CD14-positive monocyte (primary cell): ENCODE measurements around the gene PHAF1. TPM values are rescaled to one million over a fixed set of nuclear protein-coding genes. Genes with fewer than 3 reads are reported as not detected.

ENCODE experiments used
- DNase-seq, 3 donors: peaks; one replicate each; pipeline ENCODE4 v3.0.0-alpha.2; 2011 to 2022
- H2AFZ ChIP-seq: 2 replicates; pipeline ENCODE4 v1.6.0; 2012; ENCODE audit warnings: mild to moderate bottlenecking, low read depth, low read length, inconsistent platforms; ENCODE audit not compliant: insufficient read depth, poor library complexity, severe bottlenecking
- H3K27ac ChIP-seq, 2 donors: 1 replicate in 1 of 2; 2 replicates in 1 of 2; pipeline ENCODE4 v1.5.1; 2012 to 2013; ENCODE audit warnings: low read length in 2 of 2, control low read depth in 1 of 2, inconsistent platforms in 1 of 2, low read depth in 1 of 2, mild to moderate bottlenecking in 1 of 2
- H3K27me3 ChIP-seq, 2 donors: one replicate each; pipeline versions ENCODE4 v1.6.0 to v1.6.1; 2011 to 2013; ENCODE audit warnings: low read length in 2 of 2; ENCODE audit not compliant: control insufficient read depth in 2 of 2, insufficient read depth in 2 of 2
- H3K36me3 ChIP-seq, 2 donors: replicated peaks in 1 of 2; 1 replicate in 1 of 2; 2 replicates in 1 of 2; pipeline versions ENCODE4 v1.5.1 to v1.6.1; 2012 to 2013; ENCODE audit warnings: low read length in 2 of 2, control low read depth in 1 of 2, inconsistent platforms in 1 of 2, mild to moderate bottlenecking in 1 of 2; ENCODE audit not compliant: insufficient read depth in 2 of 2, control insufficient read depth in 1 of 2
- H3K4me1 ChIP-seq, 2 donors: 1 replicate in 1 of 2; 2 replicates in 1 of 2; pipeline versions ENCODE4 v1.5.1 to v1.6.1; 2012 to 2013; ENCODE audit warnings: low read length in 2 of 2, control low read depth in 1 of 2, inconsistent platforms in 1 of 2, mild to moderate bottlenecking in 1 of 2, moderate library complexity in 1 of 2; ENCODE audit not compliant: insufficient read depth in 2 of 2, control insufficient read depth in 1 of 2
- H3K4me2 ChIP-seq: replicated peaks from 2 replicates; pipeline ENCODE3; 2012; ENCODE audit warnings: low read length, moderate library complexity, mild to moderate bottlenecking; ENCODE audit not compliant: poor library complexity, severe bottlenecking; ENCODE audit errors: extremely low read depth
- H3K4me3 ChIP-seq, 3 experiments: fragments of 200-600 bp in 1 of 3; sonication (generic) in 1 of 3; replicated peaks in 1 of 3; 1 replicate in 2 of 3; 2 replicates in 1 of 3; pipeline ENCODE4 v1.5.1; 2011 to 2013; ENCODE audit warnings: low read length in 3 of 3, mild to moderate bottlenecking in 3 of 3, control low read depth in 2 of 3, low read depth in 2 of 3, inconsistent platforms in 1 of 3, moderate library complexity in 1 of 3
- H3K79me2 ChIP-seq: 2 replicates; pipeline ENCODE4 v1.6.0; 2012; ENCODE audit warnings: mild to moderate bottlenecking, control low read depth, inconsistent platforms, low read length, moderate library complexity; ENCODE audit not compliant: insufficient read depth
- H3K9ac ChIP-seq: 2 replicates; pipeline ENCODE4 v1.6.0; 2017; ENCODE audit warnings: low read length, mild to moderate bottlenecking; ENCODE audit not compliant: insufficient read depth, poor library complexity, severe bottlenecking
- H3K9me3 ChIP-seq, 2 donors: replicated peaks in 1 of 2; 1 replicate in 1 of 2; 2 replicates in 1 of 2; pipeline versions ENCODE4 v1.5.1 to v1.6.1; 2012 to 2013; ENCODE audit warnings: low read length in 2 of 2, control low read depth in 1 of 2; ENCODE audit not compliant: control insufficient read depth in 1 of 2, insufficient read depth in 1 of 2
- H4K20me1 ChIP-seq: 2 replicates; pipeline ENCODE4 v1.6.0; 2012; ENCODE audit warnings: mild to moderate bottlenecking, low read length, control low read depth, moderate library complexity; ENCODE audit not compliant: insufficient read depth
- H3K27ac Mint-ChIP-seq, 7 donors: one replicate each; pipeline ENCODE4 v1.8.0; 2020; ENCODE audit warnings: mild to moderate bottlenecking in 7 of 7, mixed read lengths in 7 of 7, moderate library complexity in 6 of 7, inconsistent platforms in 2 of 7
- H3K27me3 Mint-ChIP-seq, 3 donors: one replicate each; pipeline ENCODE4 v1.8.0; 2021 to 2022; ENCODE audit warnings: low read depth in 3 of 3, mild to moderate bottlenecking in 3 of 3, mixed read lengths in 3 of 3, moderate library complexity in 3 of 3, inconsistent platforms in 1 of 3
- H3K36me3 Mint-ChIP-seq, 2 donors: one replicate each; pipeline ENCODE4 v1.8.0; 2020; ENCODE audit warnings: mixed read lengths in 2 of 2, inconsistent platforms in 1 of 2, mild to moderate bottlenecking in 1 of 2
- H3K4me1 Mint-ChIP-seq: one replicate; pipeline ENCODE4 v1.8.0; 2020; ENCODE audit warnings: mild to moderate bottlenecking, mixed read lengths
- H3K4me3 Mint-ChIP-seq, 2 donors: one replicate each; pipeline ENCODE4 v1.8.0; 2020; ENCODE audit warnings: mild to moderate bottlenecking in 2 of 2, mixed read lengths in 2 of 2, moderate library complexity in 1 of 2
- H3K9me3 Mint-ChIP-seq, 7 donors: one replicate each; pipeline ENCODE4 v1.8.0; 2020 to 2022; ENCODE audit warnings: mixed read lengths in 7 of 7, mild to moderate bottlenecking in 6 of 7, moderate library complexity in 6 of 7, inconsistent platforms in 2 of 7
- WGBS: methylation state at CpG from one replicate; pipeline ENCODE4 v1.1.5; 2013; ENCODE audit warnings: missing lambda C conversion rate; ENCODE audit not compliant: insufficient coverage; 5-methylcytosine and 5-hydroxymethylcytosine counted together
- intact Hi-C, 2 donors: fragments of 100-400 bp; cut with micrococcal nuclease; formaldehyde crosslinking; loops; one replicate each; pipeline versions ENCODE4 v1.15.0 to v1.15.1; 2023
- polyA plus RNA-seq, 3 donors: library from polyadenylated mRNA; depleted of rRNA in 1 of 3; unstranded in 2 of 3; stranded (reverse) in 1 of 3; fragments of 300-500 nt in 2 of 3; fragments of >200 nt in 1 of 3; fragmentation: Illumina TruSeq in 2 of 3; gene quantifications; 1 replicate in 2 of 3; 2 replicates in 1 of 3; pipeline ENCODE4 v1.2.3, GENCODE V29; 2012 to 2021
- TF ChIP-seq, protein P1 (sequence below): fragments of 200-600 bp; IDR thresholded peaks from one replicate; pipeline ENCODE4 v1.8.0; 2022; ENCODE audit warnings: antibody characterized with exemption, mild to moderate bottlenecking

Gene PHAF1
- polyA plus RNA-seq, 3 donors = 18.8 to 68.2 (median 26.5) TPM

DNA sequence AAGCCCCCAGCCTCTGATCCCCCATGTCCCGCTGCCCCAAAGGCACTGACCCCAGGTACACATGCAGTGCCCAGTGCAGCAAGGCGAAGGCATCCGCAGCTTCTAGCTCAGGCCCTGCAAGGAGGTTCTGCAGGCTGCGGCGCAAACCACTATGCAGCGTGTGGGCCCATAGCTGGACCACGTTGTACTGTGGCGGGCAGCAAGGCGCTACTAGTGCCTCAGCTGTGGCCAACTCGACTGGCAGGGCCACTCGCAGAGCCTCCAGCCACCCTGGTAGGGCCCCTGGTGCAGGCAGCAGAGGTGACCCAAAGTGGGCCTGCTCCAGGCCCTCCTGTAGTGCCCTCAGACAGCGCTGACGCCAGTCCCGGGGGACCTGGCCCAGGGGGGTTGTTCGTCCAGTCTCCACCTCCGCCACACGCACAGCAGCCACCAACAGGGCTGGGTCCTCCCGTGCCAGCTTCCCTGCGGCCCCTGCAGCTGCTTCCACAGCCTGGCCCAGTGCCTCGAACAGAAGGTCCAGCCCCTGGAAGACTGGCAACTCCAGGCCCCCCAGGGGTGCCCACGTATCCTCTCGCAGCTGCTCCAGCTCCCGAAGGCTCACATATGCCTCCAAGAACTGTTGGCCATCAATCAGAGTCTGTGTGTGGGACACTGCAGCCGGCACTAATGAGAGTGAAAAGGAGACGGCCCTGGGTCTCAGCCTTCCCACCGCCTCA is 77.6 kb downstream of the PHAF1 start:
- peaks cover 0 to 5% (median 2%) of the 10 kb centered on the region in 7 donors for H3K9me3 Mint-ChIP-seq
- Histone ChIP-seq H3K9ac (no peak overlapping the region), H3K27me3 (peaks cover 0 to 8% of the 10 kb centered on the region in 2 donors), H3K9me3 (no peaks in the 10 kb centered on the region), H4K20me1 (peaks cover 2% of the 10 kb centered on the region), H3K4me2 (no peak overlapping the region), H3K27ac (no peak overlapping the region), H3K79me2 (peaks cover 9% of the 10 kb centered on the region), H3K4me1 (peaks cover 34 to 38% of the 10 kb centered on the region in 2 donors), H2AFZ (no peak overlapping the region), H3K4me3 (no peak overlapping the region), H3K36me3 (no peaks in the 10 kb centered on the region)
- intact Hi-C loops = no loop called here
- no peak overlapping the region for H3K27ac Mint-ChIP-seq
- 94% methylated on average over 26 of the region's 26 CpGs for WGBS
- TF ChIP-seq, protein P1, sequence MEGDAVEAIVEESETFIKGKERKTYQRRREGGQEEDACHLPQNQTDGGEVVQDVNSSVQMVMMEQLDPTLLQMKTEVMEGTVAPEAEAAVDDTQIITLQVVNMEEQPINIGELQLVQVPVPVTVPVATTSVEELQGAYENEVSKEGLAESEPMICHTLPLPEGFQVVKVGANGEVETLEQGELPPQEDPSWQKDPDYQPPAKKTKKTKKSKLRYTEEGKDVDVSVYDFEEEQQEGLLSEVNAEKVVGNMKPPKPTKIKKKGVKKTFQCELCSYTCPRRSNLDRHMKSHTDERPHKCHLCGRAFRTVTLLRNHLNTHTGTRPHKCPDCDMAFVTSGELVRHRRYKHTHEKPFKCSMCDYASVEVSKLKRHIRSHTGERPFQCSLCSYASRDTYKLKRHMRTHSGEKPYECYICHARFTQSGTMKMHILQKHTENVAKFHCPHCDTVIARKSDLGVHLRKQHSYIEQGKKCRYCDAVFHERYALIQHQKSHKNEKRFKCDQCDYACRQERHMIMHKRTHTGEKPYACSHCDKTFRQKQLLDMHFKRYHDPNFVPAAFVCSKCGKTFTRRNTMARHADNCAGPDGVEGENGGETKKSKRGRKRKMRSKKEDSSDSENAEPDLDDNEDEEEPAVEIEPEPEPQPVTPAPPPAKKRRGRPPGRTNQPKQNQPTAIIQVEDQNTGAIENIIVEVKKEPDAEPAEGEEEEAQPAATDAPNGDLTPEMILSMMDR = no peak
- peaks cover 7 to 29% (median 18%) of the 10 kb centered on the region in 3 donors for H3K27me3 Mint-ChIP-seq
- H3K4me1 Mint-ChIP-seq = peaks cover 21% of the 10 kb centered on the region
- DNase-seq = no peak
- peaks cover 2% of the 10 kb centered on the region in 2 donors for H3K36me3 Mint-ChIP-seq
- H3K4me3 Mint-ChIP-seq = no peak overlapping the region

- no peak overlapping the region for H3K4me3 Mint-ChIP-seq
- H3K4me1 ChIP-seq = peaks cover 34 to 38% of the 10 kb centered on the region in 2 donors
Measured at GRCh38 chr16:67188323-67188722, 78.6 kb downstream of the PHAF1 start.

More at GRCh38 chr16:67188323-67188722, 78.6 kb downstream of the PHAF1 start:
- Histone ChIP-seq H3K4me3 (no peak overlapping the region), H3K9me3 (no peaks in the 10 kb centered on the region), H3K4me2 (no peak overlapping the region), H3K9ac (no peak overlapping the region), H2AFZ (no peak overlapping the region), H3K27ac (no peak overlapping the region), H4K20me1 (peaks cover 12% of the 10 kb centered on the region), H3K79me2 (peaks cover 14% of the 10 kb centered on the region), H3K36me3 (no peaks in the 10 kb centered on the region), H3K27me3 (peaks cover 0 to 8% of the 10 kb centered on the region in 2 donors)
- Mint-ChIP-seq H3K27ac (no peak overlapping the region), H3K4me1 (peaks cover 30% of the 10 kb centered on the region), H3K36me3 (peaks cover 2 to 4% of the 10 kb centered on the region in 2 donors), H3K9me3 (peaks cover 0 to 5% (median 2%) of the 10 kb centered on the region in 7 donors), H3K27me3 (peaks cover 7 to 29% (median 18%) of the 10 kb centered on the region in 3 donors)
- 88% methylated on average over 4 of the region's 4 CpGs for WGBS
- intact Hi-C loops = no loop called here
- DNase-seq = no peak
- TF ChIP-seq, protein P1 = no peak
